HEK293 (cell line): ENCODE results near the gene SMIM44.
A peak's percentile ranks its signal among the peaks of the same experiment; 100 is the strongest.

Experiments used
- CTCF ChIA-PET: fragments of 350-600 bp; formaldehyde crosslinking; extraction: SDS; loops from one replicate; lab custom pipeline; 2021; ENCODE audit warnings: antibody characterized with exemption; lab: Yijun Ruan, JAX
- POLR2A ChIA-PET: fragments of 300-600 bp; formaldehyde crosslinking; extraction: SDS; loops from one replicate; lab custom pipeline; 2020; ENCODE audit warnings: antibody characterized with exemption, inconsistent platforms; lab: Yijun Ruan, JAX
- H3K27ac ChIP-seq: fragments of 200-500 bp; sonication (Bioruptor generic); 2 replicates; pipeline ENCODE4 v1.5.1; 2014; ENCODE audit warnings: low read depth, low read length, control low read depth, inconsistent platforms; ENCODE audit errors: extremely low read depth
- H3K36me3 ChIP-seq, 2 experiments: fragments of 200-500 bp in 1 of 2; sonication (Bioruptor generic) in 1 of 2; 1 replicate in 1 of 2; 2 replicates in 1 of 2; pipeline ENCODE4 v1.5.1; 2014 to 2017; ENCODE audit warnings: inconsistent platforms in 2 of 2, low read length in 2 of 2; ENCODE audit not compliant: control insufficient read depth in 2 of 2, insufficient read depth in 1 of 2
- H3K4me1 ChIP-seq: fragments of 200-500 bp; sonication (Bioruptor generic); 2 replicates; pipeline ENCODE4 v1.5.1; 2014; ENCODE audit warnings: mild to moderate bottlenecking, low read length, inconsistent platforms; ENCODE audit not compliant: control insufficient read depth, insufficient read depth
- H3K4me3 ChIP-seq: 2 replicates; pipeline ENCODE4 v1.5.1; 2011; ENCODE audit warnings: low read depth, mild to moderate bottlenecking, control low read depth, low read length, moderate library complexity
- H3K9me3 ChIP-seq: fragments of 200-500 bp; sonication (Bioruptor generic); 2 replicates; pipeline ENCODE4 v1.5.1; 2014; ENCODE audit warnings: low read depth, low read length, inconsistent platforms; ENCODE audit not compliant: control insufficient read depth, insufficient read depth
- BCL11A ChIP-seq: fragments of 450-650 bp; formaldehyde crosslinking; IDR thresholded peaks from 2 replicates; pipeline ENCODE4 v1.5.1; 2016; ENCODE audit warnings: low read depth, missing biosample characterization, missing genetic modification characterization
- EGR2 ChIP-seq: fragments of 450-650 bp; formaldehyde crosslinking; IDR thresholded peaks from 2 replicates; pipeline ENCODE4 v1.5.1; 2016; ENCODE audit warnings: low read depth, missing biosample characterization, missing genetic modification characterization
- GLIS2 ChIP-seq: fragments of 450-650 bp; formaldehyde crosslinking; IDR thresholded peaks from 2 replicates; pipeline ENCODE4 v1.5.1; 2016; ENCODE audit warnings: missing biosample characterization, missing genetic modification characterization
- KLF8 ChIP-seq: fragments of 450-650 bp; formaldehyde crosslinking; IDR thresholded peaks from 2 replicates; pipeline ENCODE4 v1.5.1; 2016; ENCODE audit warnings: missing biosample characterization, missing genetic modification characterization
- PATZ1 ChIP-seq: fragments of 450-650 bp; formaldehyde crosslinking; IDR thresholded peaks from 2 replicates; pipeline ENCODE4 v1.5.1; 2016; ENCODE audit warnings: missing biosample characterization, missing genetic modification characterization
- SP3 ChIP-seq: fragments of 450-650 bp; formaldehyde crosslinking; IDR thresholded peaks from 2 replicates; pipeline ENCODE4 v1.5.1; 2016; ENCODE audit warnings: missing biosample characterization, missing genetic modification characterization
- ZBTB49 ChIP-seq: fragments of 450-650 bp; formaldehyde crosslinking; IDR thresholded peaks from 2 replicates; pipeline ENCODE4 v1.5.1; 2016; ENCODE audit warnings: missing biosample characterization, missing genetic modification characterization, low read depth
- ZNF133 ChIP-seq: fragments of 450-650 bp; formaldehyde crosslinking; IDR thresholded peaks from 2 replicates; pipeline ENCODE4 v1.5.1; 2016; ENCODE audit warnings: missing biosample characterization, missing genetic modification characterization
- ZNF202 ChIP-seq: fragments of 450-650 bp; formaldehyde crosslinking; IDR thresholded peaks from 2 replicates; pipeline ENCODE4 v1.5.1; 2016; ENCODE audit warnings: missing biosample characterization, missing genetic modification characterization, borderline replicate concordance
- ZNF23 ChIP-seq: fragments of 450-650 bp; formaldehyde crosslinking; IDR thresholded peaks from 2 replicates; pipeline ENCODE4 v1.5.1; 2016; ENCODE audit warnings: missing biosample characterization, missing genetic modification characterization, borderline replicate concordance
- ZNF248 ChIP-seq: fragments of 450-650 bp; formaldehyde crosslinking; IDR thresholded peaks from 2 replicates; pipeline ENCODE4 v1.5.1; 2017; ENCODE audit warnings: missing biosample characterization, missing genetic modification characterization
- ZNF426 ChIP-seq: fragments of 450-650 bp; formaldehyde crosslinking; IDR thresholded peaks from 2 replicates; pipeline ENCODE4 v1.5.1; 2017; ENCODE audit warnings: missing biosample characterization, missing genetic modification characterization, mild to moderate bottlenecking, inconsistent platforms, moderate library complexity
- ZNF670 ChIP-seq: fragments of 450-650 bp; formaldehyde crosslinking; IDR thresholded peaks from 2 replicates; pipeline ENCODE4 v1.5.1; 2016; ENCODE audit warnings: missing biosample characterization, missing genetic modification characterization, low read depth
- ZNF677 ChIP-seq: fragments of 450-650 bp; IDR thresholded peaks from 2 replicates; pipeline ENCODE4 v1.5.0; 2018; ENCODE audit warnings: missing biosample characterization, mild to moderate bottlenecking, missing genetic modification characterization, moderate library complexity
- ZNF785 ChIP-seq: fragments of 450-650 bp; formaldehyde crosslinking; IDR thresholded peaks from 2 replicates; pipeline ENCODE4 v1.5.1; 2016; ENCODE audit warnings: missing biosample characterization, missing genetic modification characterization
- ZSCAN4 ChIP-seq: fragments of 450-650 bp; formaldehyde crosslinking; IDR thresholded peaks from 2 replicates; pipeline ENCODE4 v1.5.1; 2017; ENCODE audit warnings: missing biosample characterization, missing genetic modification characterization
- TF ChIP-seq, protein P1 (sequence below): fragments of 450-650 bp; formaldehyde crosslinking; IDR thresholded peaks from 2 replicates; pipeline ENCODE4 v1.5.1; 2016; ENCODE audit warnings: missing biosample characterization, missing genetic modification characterization, low read depth

The SMIM44 gene

GRCh38 chr19:3456925-3457527 lies 26.2 kb downstream of the SMIM44 start (continued):
- TF ChIP-seq, protein P1, sequence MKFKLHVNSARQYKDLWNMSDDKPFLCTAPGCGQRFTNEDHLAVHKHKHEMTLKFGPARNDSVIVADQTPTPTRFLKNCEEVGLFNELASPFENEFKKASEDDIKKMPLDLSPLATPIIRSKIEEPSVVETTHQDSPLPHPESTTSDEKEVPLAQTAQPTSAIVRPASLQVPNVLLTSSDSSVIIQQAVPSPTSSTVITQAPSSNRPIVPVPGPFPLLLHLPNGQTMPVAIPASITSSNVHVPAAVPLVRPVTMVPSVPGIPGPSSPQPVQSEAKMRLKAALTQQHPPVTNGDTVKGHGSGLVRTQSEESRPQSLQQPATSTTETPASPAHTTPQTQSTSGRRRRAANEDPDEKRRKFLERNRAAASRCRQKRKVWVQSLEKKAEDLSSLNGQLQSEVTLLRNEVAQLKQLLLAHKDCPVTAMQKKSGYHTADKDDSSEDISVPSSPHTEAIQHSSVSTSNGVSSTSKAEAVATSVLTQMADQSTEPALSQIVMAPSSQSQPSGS = no peak
- 0 out of 2 replicates have a peak, but pooled peaks have one; percentile 16 for TF ChIP-seq EGR2 (tag by site-specific recombination)
- TF ChIP-seq ZNF670 (tag by site-specific recombination) = no peak

DNA sequence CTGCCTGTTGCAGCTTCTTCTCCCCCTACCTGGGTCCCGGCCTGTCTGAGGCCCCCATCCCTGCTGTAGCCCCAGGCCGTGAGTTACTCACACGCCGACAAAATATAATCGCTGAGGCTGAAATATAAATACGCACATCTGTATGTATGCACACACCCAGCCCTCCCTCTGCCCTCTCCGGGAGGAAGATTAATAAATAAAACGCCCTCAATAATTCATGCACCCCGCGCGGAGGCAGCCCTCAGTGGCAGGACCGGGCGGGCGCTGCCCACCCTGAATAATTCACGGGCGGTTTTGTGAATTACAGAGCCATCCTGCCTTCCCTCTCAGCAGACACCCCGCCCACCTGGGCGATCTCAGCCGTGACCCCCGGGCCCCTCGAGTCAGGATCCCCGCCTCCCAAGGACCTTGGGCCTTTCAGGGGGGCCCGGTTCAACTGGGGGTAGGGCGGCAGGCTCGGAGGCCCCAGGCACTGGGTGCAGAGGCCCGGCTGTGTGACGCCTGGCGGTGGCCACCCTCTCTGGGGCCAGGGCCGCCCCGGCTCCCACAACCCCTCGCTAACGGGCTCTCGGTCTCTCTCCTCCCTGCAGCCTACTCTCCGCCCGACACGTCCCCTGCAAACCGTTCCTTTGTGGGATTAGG lies 27.2 kb downstream of the SMIM44 start:
- H3K36me3 ChIP-seq = peaks cover 0 to 37% of the 10 kb centered on the region in 2 experiments; a peak in 2 of 3 replicates
- H3K4me3 ChIP-seq = no peak overlapping the region
- H3K27ac ChIP-seq = no peak overlapping the region
- POLR2A ChIA-PET = no interaction called here
- CTCF ChIA-PET = interaction anchor here (0.7 kb wide), 1 partner anchor 10 kb away, joined by 3 read pairs; no protein-coding TSS in a partner anchor
- TF ChIP-seq ZBTB49 = no peak
- TF ChIP-seq GLIS2 = 0 out of 2 replicates have a peak, but pooled peaks have one; percentile 27
- TF ChIP-seq ZNF248 (tag by site-specific recombination) = no peak
- TF ChIP-seq ZNF23 (tag by site-specific recombination) = no peak
- TF ChIP-seq BCL11A (tag by site-specific recombination) = no peak
- TF ChIP-seq ZNF785 (tag by site-specific recombination) = no peak
- no peak for TF ChIP-seq ZNF426 (tag by site-specific recombination)
- TF ChIP-seq ZNF133 (tag by site-specific recombination) = no peak
- no peak for TF ChIP-seq ZNF202 (tag by site-specific recombination)
- 0 out of 2 replicates have a peak, but pooled peaks have one; percentile 12 for TF ChIP-seq PATZ1 (tag by site-specific recombination)
- no peak for TF ChIP-seq KLF8 (tag by site-specific recombination)
- TF ChIP-seq ZNF677 = no peak
- TF ChIP-seq ZSCAN4 (tag by site-specific recombination) = no peak
- TF ChIP-seq SP3 = no peak
- no peaks in the 10 kb centered on the region for H3K9me3 ChIP-seq
- peaks cover 8% of the 10 kb centered on the region for H3K4me1 ChIP-seq
